K562 (cell line): ENCODE measurements around the gene WDR45B. TPM values are rescaled to one million over a fixed set of nuclear protein-coding genes. Genes with fewer than 3 reads are reported as not detected.

ENCODE experiments used
- ATAC-seq: fragments of 200-7000 bp; cut with Tn5 transposase; 3 replicates; pipeline ENCODE4 v1.9.1; 2020; ENCODE audit warnings: moderate library complexity
- BruUV-seq: library from RNA; stranded (reverse); fragments of 400-500 nt; replicated peaks from 2 replicates; lab custom pipeline; 2021; lab: Mats Ljungman, UMichigan
- CTCF ChIA-PET: fragments of 300-600 bp; formaldehyde crosslinking; extraction: SDS; loops from one replicate; lab custom pipeline; 2021; ENCODE audit warnings: low intra/inter-chr PET ratio; lab: Yijun Ruan, JAX
- POLR2A ChIA-PET: fragments of 300-600, 350-650 bp; sonication (Branson Sonifier 250); formaldehyde crosslinking; extraction: SDS; loops from one replicate; lab custom pipeline; 2021; ENCODE audit warnings: antibody characterized with exemption, inconsistent platforms; lab: Yijun Ruan, JAX
- DNase-seq, 4 experiments: peaks; one replicate each; pipeline versions ENCODE4 v3.0.0 to v3.0.0-alpha.2; 2011 to 2018; ENCODE audit warnings: low spot score in 3 of 4, mixed read lengths in 3 of 4; ENCODE audit errors: extremely low read depth in 1 of 4
- FAIRE-seq: peaks from 2 replicates; lab custom pipeline; 2011; peaks lifted over from hg19 to GRCh38; lab: Jason Lieb, UNC
- H2AFZ ChIP-seq: 2 replicates; pipeline ENCODE4 v1.6.0; 2011; ENCODE audit warnings: low read depth, low read length, control low read depth, inconsistent platforms
- H3K27ac ChIP-seq: fragments of 200-600 bp; 3 replicates; pipeline ENCODE4 v1.8.0; 2011; ENCODE audit warnings: low read depth, mild to moderate bottlenecking, control low read depth, inconsistent platforms, low read length, moderate library complexity, mixed read lengths; ENCODE audit errors: extremely low read depth
- H3K27me3 ChIP-seq, 2 experiments: fragments of 300-600 bp in 1 of 2; 2 replicates in 1 of 2; 3 replicates in 1 of 2; pipeline versions ENCODE4 v1.6.0 to v1.8.0; 2011; ENCODE audit warnings: inconsistent platforms in 2 of 2, low read length in 2 of 2, mild to moderate bottlenecking in 1 of 2, mixed read lengths in 1 of 2, moderate library complexity in 1 of 2; ENCODE audit not compliant: control insufficient read depth in 2 of 2, insufficient read depth in 2 of 2
- H3K36me3 ChIP-seq: fragments of 300-600 bp; 3 replicates; pipeline ENCODE4 v1.8.0; 2011; ENCODE audit warnings: mild to moderate bottlenecking, low read length, inconsistent platforms; ENCODE audit not compliant: control insufficient read depth, insufficient read depth
- H3K4me1 ChIP-seq, 2 experiments: fragments of 200-600 bp in 1 of 2; replicated peaks in 1 of 2; 2 replicates in 1 of 2; 3 replicates in 1 of 2; pipeline versions ENCODE4 v1.5.1 to v1.8.0; 2011; ENCODE audit warnings: inconsistent platforms in 2 of 2, low read length in 2 of 2, mild to moderate bottlenecking in 1 of 2, mixed read lengths in 1 of 2, moderate library complexity in 1 of 2; ENCODE audit not compliant: control insufficient read depth in 2 of 2, insufficient read depth in 2 of 2
- H3K4me2 ChIP-seq: 2 replicates; pipeline ENCODE4 v1.6.1; 2011; ENCODE audit warnings: low read length, control low read depth, inconsistent platforms, mixed read lengths; ENCODE audit not compliant: insufficient read depth
- H3K4me3 ChIP-seq: fragments of 200-600 bp; sonication (generic), shearing (Covaris generic); 2 replicates; pipeline ENCODE4 v1.5.1; 2016; ENCODE audit warnings: control low read depth, inconsistent platforms
- H3K79me2 ChIP-seq: fragments of 200-600 bp; 3 replicates; pipeline ENCODE4 v1.8.0; 2011; ENCODE audit warnings: low read length, inconsistent platforms; ENCODE audit not compliant: control insufficient read depth, insufficient read depth
- H3K9ac ChIP-seq, 2 experiments: 2 replicates each; pipeline versions ENCODE4 v1.6.0 to v1.6.1; 2011; ENCODE audit warnings: low read depth in 2 of 2, low read length in 2 of 2, control low read depth in 1 of 2, inconsistent platforms in 1 of 2, mild to moderate bottlenecking in 1 of 2, mixed read lengths in 1 of 2; ENCODE audit not compliant: insufficient read depth in 1 of 2
- H3K9me1 ChIP-seq: one replicate; pipeline ENCODE4 v1.6.0; 2011; ENCODE audit warnings: inconsistent platforms, mild to moderate bottlenecking, low read length, moderate library complexity; ENCODE audit not compliant: control insufficient read depth, insufficient read depth
- H3K9me3 ChIP-seq: replicated peaks from 2 replicates; pipeline ENCODE4 v1.5.1; 2011; ENCODE audit warnings: low read depth, low read length, inconsistent platforms; ENCODE audit not compliant: control insufficient read depth, insufficient read depth
- H4K20me1 ChIP-seq: replicated peaks from 2 replicates; pipeline ENCODE4 v1.6.1; 2011; ENCODE audit warnings: low read length, inconsistent platforms, mixed read lengths; ENCODE audit not compliant: control insufficient read depth, insufficient read depth
- ELF2 ChIP-seq: fragments of 250-450 bp; sonication (Bioruptor Pico); IDR thresholded peaks from 2 replicates; pipeline ENCODE4 v1.5.0; 2021; ENCODE audit warnings: mild to moderate bottlenecking
- ERF ChIP-seq: fragments of 450-650 bp; formaldehyde crosslinking; IDR thresholded peaks from 2 replicates; pipeline ENCODE4 v1.4.0; 2020; ENCODE audit warnings: mild to moderate bottlenecking, mixed read lengths
- FOS ChIP-seq: IDR thresholded peaks from 3 replicates; pipeline ENCODE4 v1.6.1; 2011; ENCODE audit not compliant: insufficient read length; ENCODE audit errors: extremely low read depth
- HNRNPLL ChIP-seq: fragments of 200-400 bp; formaldehyde crosslinking; IDR thresholded peaks from 2 replicates; pipeline ENCODE4 v1.6.1; 2017; ENCODE audit warnings: low read length, low read depth, mild to moderate bottlenecking; ENCODE audit not compliant: poor library complexity, severe bottlenecking
- LCOR ChIP-seq: sonication (generic); formaldehyde crosslinking; IDR thresholded peaks from 2 replicates; pipeline ENCODE4 v1.8.0; 2022; ENCODE audit warnings: mild to moderate bottlenecking, missing genetic modification reagents
- PRPF4 ChIP-seq: fragments of 200-400 bp; formaldehyde crosslinking; IDR thresholded peaks from one replicate; pipeline ENCODE4 v1.6.1; 2017; ENCODE audit warnings: low read length, low read depth, mild to moderate bottlenecking; ENCODE audit not compliant: insufficient read depth, poor library complexity, severe bottlenecking
- SIRT6 ChIP-seq: IDR thresholded peaks from one replicate; pipeline ENCODE4 v1.6.1; 2012; ENCODE audit warnings: low read depth, mild to moderate bottlenecking, control low read depth, inconsistent platforms, low read length, moderate library complexity
- THRAP3 ChIP-seq: fragments of 450-650 bp; IDR thresholded peaks from 2 replicates; pipeline ENCODE4 v1.6.1; 2016; ENCODE audit warnings: mild to moderate bottlenecking, inconsistent platforms, borderline replicate concordance
- ZNF146 ChIP-seq: IDR thresholded peaks from one replicate; pipeline ENCODE4 v1.6.1; 2018; ENCODE audit warnings: missing compliant biosample characterization; ENCODE audit not compliant: unreplicated experiment
- ZNF41 ChIP-seq: fragments of 250-450 bp; sonication (Bioruptor Pico); conservative IDR thresholded peaks from 2 replicates; pipeline ENCODE4 v1.4.0; 2020; ENCODE audit warnings: mild to moderate bottlenecking
- ZNF586 ChIP-seq: fragments of 450-650 bp; formaldehyde crosslinking; conservative IDR thresholded peaks from 2 replicates; pipeline ENCODE4 v1.4.0; 2020; ENCODE audit warnings: mild to moderate bottlenecking, moderate library complexity
- WGBS: fragments of 100-300 bp; shearing (Covaris generic); methylation state at CpG from one replicate; pipeline ENCODE4 v1.1.6; 2016; ENCODE audit warnings: low coverage, mixed read lengths; ENCODE audit not compliant: insufficient coverage; ENCODE audit errors: missing lambda C conversion rate; 5-methylcytosine and 5-hydroxymethylcytosine counted together
- in situ Hi-C: fragments of 300-500 bp; cut with MboI; formaldehyde crosslinking; loops from 4 replicates; pipeline ENCODE4 v1.15.0; 2018; ENCODE audit warnings: inconsistent platforms, mixed read lengths
- intact Hi-C: fragments of 100-400 bp; cut with micrococcal nuclease; formaldehyde crosslinking; loops from 2 replicates; pipeline ENCODE4 v1.14.2; 2022
- polyA plus RNA-seq, 8 experiments: library from polyadenylated mRNA; depleted of rRNA in 4 of 8; stranded (reverse) in 5 of 8; unstranded in 3 of 8; fragments of >200 nt; fragmentation: Nextera tagmentation in 2 of 8; fragmentation: Illumina TruSeq in 1 of 8; extraction: Ambion mirVana in 2 of 8; extraction: Trizol in 1 of 8; gene quantifications; 2 replicates each; pipeline versions ENCODE4 v1.2.1 to v1.2.3, GENCODE V29; 2011 to 2014; ENCODE audit warnings: inconsistent platforms in 1 of 8, missing spikeins in 1 of 8
- total RNA-seq, 7 experiments: library from RNA; depleted of rRNA in 6 of 7; stranded (reverse); fragments of >200 nt in 6 of 7; fragmentation: Illumina TruSeq in 2 of 7; extraction: Trizol in 2 of 7; gene quantifications; 2 replicates each; pipeline versions ENCODE4 v1.2.1 to v1.2.3, GENCODE V29; 2011 to 2021; ENCODE audit warnings: low replicate concordance in 1 of 7
- TF ChIP-seq, protein P1 (sequence below): fragments of 450-650 bp; IDR thresholded peaks from 2 replicates; pipeline ENCODE4 v1.6.1; 2016; ENCODE audit warnings: borderline replicate concordance
- TF ChIP-seq, protein P2 (sequence below): fragments of 250-450 bp; sonication (Bioruptor Pico); IDR thresholded peaks from 2 replicates; pipeline ENCODE4 v1.4.0; 2020
- TF ChIP-seq, protein P3 (sequence below), 2 experiments: fragments of 200-800 bp in 1 of 2; sonication (Bioruptor generic) in 1 of 2; sonication (generic) in 1 of 2; formaldehyde crosslinking in 1 of 2; IDR thresholded peaks in 1 of 2; conservative IDR thresholded peaks in 1 of 2; 2 replicates each; pipeline versions ENCODE4 v1.5.0 to v1.6.1; 2016 to 2020; ENCODE audit warnings: missing compliant biosample characterization in 1 of 2, missing genetic modification characterization in 1 of 2, missing genetic modification reagents in 1 of 2

WDR45B gene
- total and polyA plus RNA-seq, 9 of the 15 experiments (the other 6 are each of a cell fraction or from before 2014, with no cell fraction given) = 0.72 to 74.4 (median 35.9) TPM

DNA sequence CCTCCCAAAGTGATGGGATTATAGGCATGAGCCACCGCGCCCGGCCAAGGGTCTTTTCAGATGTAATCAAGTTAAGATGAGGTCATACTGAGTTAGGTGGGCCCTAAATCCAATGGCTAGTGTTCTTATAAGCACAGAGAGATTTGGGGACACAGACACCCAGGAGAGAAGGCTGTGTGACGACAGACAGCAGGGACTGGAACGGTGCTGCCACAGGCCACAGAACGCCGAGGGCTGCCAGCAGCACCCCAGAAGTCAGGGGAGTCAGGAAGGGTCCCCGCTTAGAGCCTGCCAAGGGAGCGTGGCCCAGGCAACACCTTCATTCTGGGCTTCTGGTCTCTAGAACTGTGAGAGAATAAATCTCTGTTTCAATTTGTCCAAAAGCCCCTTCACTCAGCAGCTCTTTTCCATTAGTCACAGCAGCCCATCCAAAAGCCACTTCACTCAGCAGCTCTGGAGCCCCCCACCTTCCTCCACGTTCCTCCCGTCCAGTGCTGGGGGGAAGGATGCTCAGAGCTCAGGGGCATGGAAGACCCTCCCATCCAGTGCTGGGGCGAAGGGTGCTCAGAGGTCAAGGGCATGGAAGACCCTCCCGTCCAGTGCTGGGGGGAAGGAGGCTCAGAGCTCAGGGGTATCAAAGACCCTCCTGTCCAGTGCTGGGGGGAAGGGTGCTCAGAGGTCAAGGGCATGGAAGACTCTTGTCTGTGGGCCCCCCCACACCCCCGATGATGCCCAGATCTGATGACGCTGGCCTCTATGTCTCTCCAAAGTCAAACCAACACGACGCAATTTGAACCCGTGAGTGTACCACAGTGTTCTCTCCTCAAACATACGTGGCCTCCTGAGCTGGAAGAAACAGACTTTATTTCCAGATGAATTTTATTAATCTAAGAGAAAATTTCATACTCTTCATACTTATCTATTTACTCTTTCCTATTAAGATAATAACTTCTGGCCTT is 38.4 kb upstream of the WDR45B start:
- Histone ChIP-seq H3K79me2 (no peaks in the 10 kb centered on the region), H4K20me1 (0 out of 2 replicates have a peak, but pooled peaks cover 2% of the 10 kb centered on the region), H3K4me3 (no peak overlapping the region), H3K4me1 (peaks cover 0 to 11% of the 10 kb centered on the region in 2 experiments; a peak in 2 of 5 replicates), H3K9me1 (no peaks in the 10 kb centered on the region), H3K4me2 (no peak overlapping the region), H3K36me3 (no peaks in the 10 kb centered on the region), H3K27ac (no peak overlapping the region), H3K27me3 (peaks cover 4 to 27% of the 10 kb centered on the region in 2 experiments; a peak in 4 of 5 replicates), H3K9me3 (peaks cover 7% of the 10 kb centered on the region; the same call in 1 of the 2 replicates), H2AFZ (no peak overlapping the region), H3K9ac (no peak overlapping the region)
- ChIA-PET POLR2A (interaction anchor here (0.6 to 1.1 kb wide), 2 partner anchors 9 to 21 kb away, joined by 3 read pairs; no protein-coding TSS in a partner anchor), CTCF (no interaction called here)
- intact Hi-C loops = no loop called here
- no peak for DNase-seq
- no peak for ATAC-seq
- FAIRE-seq = no peak
- in situ Hi-C loops = no loop called here
- BruUV-seq = no TSS peak
- WGBS = 36% methylated on average over 17 of the region's 19 CpGs
- TF ChIP-seq ZNF41 (CRISPR knock-in tag) (no peak), ZNF146 (no peak), PRPF4 (no peak), LCOR (CRISPR knock-in tag) (no peak), ERF (CRISPR knock-in tag) (no peak), ZNF586 (CRISPR knock-in tag) (no peak), FOS (no peak), THRAP3 (no peak), ELF2 (CRISPR knock-in tag) (no peak), SIRT6 (no peak), HNRNPLL (no peak)
- TF ChIP-seq, protein P1, sequence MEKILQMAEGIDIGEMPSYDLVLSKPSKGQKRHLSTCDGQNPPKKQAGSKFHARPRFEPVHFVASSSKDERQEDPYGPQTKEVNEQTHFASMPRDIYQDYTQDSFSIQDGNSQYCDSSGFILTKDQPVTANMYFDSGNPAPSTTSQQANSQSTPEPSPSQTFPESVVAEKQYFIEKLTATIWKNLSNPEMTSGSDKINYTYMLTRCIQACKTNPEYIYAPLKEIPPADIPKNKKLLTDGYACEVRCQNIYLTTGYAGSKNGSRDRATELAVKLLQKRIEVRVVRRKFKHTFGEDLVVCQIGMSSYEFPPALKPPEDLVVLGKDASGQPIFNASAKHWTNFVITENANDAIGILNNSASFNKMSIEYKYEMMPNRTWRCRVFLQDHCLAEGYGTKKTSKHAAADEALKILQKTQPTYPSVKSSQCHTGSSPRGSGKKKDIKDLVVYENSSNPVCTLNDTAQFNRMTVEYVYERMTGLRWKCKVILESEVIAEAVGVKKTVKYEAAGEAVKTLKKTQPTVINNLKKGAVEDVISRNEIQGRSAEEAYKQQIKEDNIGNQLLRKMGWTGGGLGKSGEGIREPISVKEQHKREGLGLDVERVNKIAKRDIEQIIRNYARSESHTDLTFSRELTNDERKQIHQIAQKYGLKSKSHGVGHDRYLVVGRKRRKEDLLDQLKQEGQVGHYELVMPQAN = no peak
- TF ChIP-seq, protein P2, sequence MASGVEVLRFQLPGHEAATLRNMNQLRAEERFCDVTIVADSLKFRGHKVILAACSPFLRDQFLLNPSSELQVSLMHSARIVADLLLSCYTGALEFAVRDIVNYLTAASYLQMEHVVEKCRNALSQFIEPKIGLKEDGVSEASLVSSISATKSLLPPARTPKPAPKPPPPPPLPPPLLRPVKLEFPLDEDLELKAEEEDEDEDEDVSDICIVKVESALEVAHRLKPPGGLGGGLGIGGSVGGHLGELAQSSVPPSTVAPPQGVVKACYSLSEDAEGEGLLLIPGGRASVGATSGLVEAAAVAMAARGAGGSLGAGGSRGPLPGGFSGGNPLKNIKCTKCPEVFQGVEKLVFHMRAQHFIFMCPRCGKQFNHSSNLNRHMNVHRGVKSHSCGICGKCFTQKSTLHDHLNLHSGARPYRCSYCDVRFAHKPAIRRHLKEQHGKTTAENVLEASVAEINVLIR = no peak
- TF ChIP-seq, protein P3, sequence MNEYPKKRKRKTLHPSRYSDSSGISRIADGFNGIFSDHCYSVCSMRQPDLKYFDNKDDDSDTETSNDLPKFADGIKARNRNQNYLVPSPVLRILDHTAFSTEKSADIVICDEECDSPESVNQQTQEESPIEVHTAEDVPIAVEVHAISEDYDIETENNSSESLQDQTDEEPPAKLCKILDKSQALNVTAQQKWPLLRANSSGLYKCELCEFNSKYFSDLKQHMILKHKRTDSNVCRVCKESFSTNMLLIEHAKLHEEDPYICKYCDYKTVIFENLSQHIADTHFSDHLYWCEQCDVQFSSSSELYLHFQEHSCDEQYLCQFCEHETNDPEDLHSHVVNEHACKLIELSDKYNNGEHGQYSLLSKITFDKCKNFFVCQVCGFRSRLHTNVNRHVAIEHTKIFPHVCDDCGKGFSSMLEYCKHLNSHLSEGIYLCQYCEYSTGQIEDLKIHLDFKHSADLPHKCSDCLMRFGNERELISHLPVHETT (CRISPR knock-in tag; conservative IDR thresholded peaks at IDR 0.05 in 1 of 2, IDR thresholded peaks at IDR 0.05 in 1 of 2) = no peak
- TF ChIP-seq, all 486 proteins: peak for 0
